ENCODE measurements around the gene LGI2. TPM values are rescaled to one million over a fixed set of nuclear protein-coding genes. Genes with fewer than 3 reads are reported as not detected.

LGI2 gene, protein sequence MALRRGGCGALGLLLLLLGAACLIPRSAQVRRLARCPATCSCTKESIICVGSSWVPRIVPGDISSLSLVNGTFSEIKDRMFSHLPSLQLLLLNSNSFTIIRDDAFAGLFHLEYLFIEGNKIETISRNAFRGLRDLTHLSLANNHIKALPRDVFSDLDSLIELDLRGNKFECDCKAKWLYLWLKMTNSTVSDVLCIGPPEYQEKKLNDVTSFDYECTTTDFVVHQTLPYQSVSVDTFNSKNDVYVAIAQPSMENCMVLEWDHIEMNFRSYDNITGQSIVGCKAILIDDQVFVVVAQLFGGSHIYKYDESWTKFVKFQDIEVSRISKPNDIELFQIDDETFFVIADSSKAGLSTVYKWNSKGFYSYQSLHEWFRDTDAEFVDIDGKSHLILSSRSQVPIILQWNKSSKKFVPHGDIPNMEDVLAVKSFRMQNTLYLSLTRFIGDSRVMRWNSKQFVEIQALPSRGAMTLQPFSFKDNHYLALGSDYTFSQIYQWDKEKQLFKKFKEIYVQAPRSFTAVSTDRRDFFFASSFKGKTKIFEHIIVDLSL
- 0.01 TPM for polyA plus RNA-seq (2013)

DNA sequence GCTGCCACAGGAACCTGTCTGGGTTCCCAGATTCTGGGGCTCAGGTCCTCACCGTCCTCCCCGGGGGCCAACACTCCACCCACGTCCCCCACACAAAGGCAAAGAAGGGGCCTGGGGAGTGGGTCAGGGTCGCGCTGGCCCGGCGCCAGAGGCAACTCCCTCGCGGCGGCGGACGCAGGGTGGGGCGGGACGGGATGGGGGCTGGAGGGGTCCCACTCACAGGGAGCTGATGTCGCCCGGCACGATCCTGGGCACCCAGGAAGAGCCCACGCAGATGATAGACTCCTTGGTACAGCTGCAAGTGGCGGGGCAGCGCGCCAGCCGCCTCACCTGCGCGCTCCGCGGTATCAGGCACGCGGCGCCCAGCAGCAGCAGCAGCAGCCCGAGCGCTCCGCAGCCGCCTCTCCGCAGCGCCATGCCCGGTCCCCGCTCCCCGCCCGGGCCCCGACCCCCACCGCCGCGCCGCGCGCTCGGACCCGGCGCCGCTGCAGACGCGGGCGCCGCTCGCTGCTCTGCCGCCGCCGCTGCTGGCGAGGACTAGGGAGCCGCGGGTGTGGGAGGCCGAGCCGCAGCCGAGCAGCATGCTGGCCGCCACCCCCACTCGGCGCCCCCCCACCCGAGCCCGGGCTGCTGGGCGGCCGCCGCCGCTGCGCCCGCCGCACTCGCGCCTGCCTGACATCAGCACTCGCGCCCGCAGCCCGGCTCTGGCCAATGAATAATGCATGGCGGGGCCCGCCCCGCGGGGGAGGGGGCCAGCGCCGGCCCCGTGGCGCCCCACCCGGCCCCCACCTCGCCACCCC, at the start of gene LGI2:
Gene LGI2, minus strand, starts transcription at position 670 of the 800 bp plus-strand sequence. Its CDS starts 253 bp downstream, at position 417.
- under 1% methylated on average over 63 of the region's 92 CpGs for WGBS (ENCODE audit: insufficient coverage)
- Histone ChIP-seq H3K27me3 (replicated peaks in 2 of 5; ENCODE audit: control insufficient read depth in 4 of 5, insufficient read depth in 5 of 5, low read length in 4 of 5) (peaks cover 28 to 84% (median 34%) of the 10 kb centered on the region in 5 experiments), H3K36me3 (ENCODE audit: control insufficient read depth in 4 of 4, insufficient read depth in 4 of 4, low read length in 3 of 4) (no peaks in the 10 kb centered on the region), H3K27ac (ENCODE audit: insufficient read depth in 1 of 2, low read depth in 1 of 2, low read length in 2 of 2, poor library complexity in 1 of 2, severe bottlenecking in 2 of 2) (no peak within 1 kb of the TSS), H3K4me1 (ENCODE audit: control extremely low read depth in 1 of 4, control insufficient read depth in 4 of 4, insufficient read depth in 4 of 4, low read length in 3 of 4) (peaks cover 0 to 13% (median 5%) of the 10 kb centered on the region in 4 experiments), H3K9me3 (ENCODE audit: control extremely low read depth in 1 of 5, control insufficient read depth in 4 of 5, insufficient read depth in 2 of 5, low read depth in 1 of 5, low read length in 4 of 5) (peaks cover 0 to 5% (median 2%) of the 10 kb centered on the region in 5 experiments), H3K4me3 (ENCODE audit: control insufficient read depth in 1 of 7, extremely low read depth in 1 of 7, insufficient read depth in 4 of 7, low read depth in 2 of 7, low read length in 6 of 7) (peak within 1 kb of the TSS in 4 of 7 experiments; percentile 8 to 57 (median 32))
- DNase-seq = peak in 2 of 3 donors; percentile 43 to 59
- POLR2A ChIA-PET = no interaction called here
- CTCF ChIA-PET = no interaction called here

DNA sequence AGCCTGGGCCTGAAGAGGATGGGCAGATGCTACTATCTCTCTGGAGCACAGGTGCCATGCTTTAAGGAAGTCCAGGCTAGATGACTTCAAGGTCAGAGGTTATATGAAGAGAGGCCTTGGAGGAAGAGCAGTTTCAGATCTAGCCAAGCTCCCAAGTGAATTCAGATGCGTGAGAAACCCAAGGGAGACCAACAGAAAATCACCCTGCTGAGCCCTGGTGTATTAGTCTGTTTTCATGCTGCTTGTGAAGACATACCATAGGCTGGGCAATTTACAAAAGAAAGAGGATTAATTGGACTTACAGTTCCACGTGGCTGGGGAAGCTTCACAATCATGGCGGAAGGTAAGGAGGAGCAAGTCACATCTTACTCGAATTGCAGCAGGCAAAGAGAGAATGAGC, 47.8 kb upstream of the LGI2 start:
- no peak overlapping the region for H3K27ac ChIP-seq (ENCODE audit: insufficient read depth in 1 of 2, low read depth in 1 of 2, low read length in 2 of 2, poor library complexity in 1 of 2, severe bottlenecking in 2 of 2)
- DNase-seq = no peak
- H3K36me3 ChIP-seq (ENCODE audit: control insufficient read depth in 4 of 4, insufficient read depth in 4 of 4, low read length in 3 of 4) = no peaks in the 10 kb centered on the region
- no peak overlapping the region for H3K4me3 ChIP-seq (ENCODE audit: control insufficient read depth in 1 of 7, extremely low read depth in 1 of 7, insufficient read depth in 4 of 7, low read depth in 2 of 7, low read length in 6 of 7)
- ChIA-PET CTCF (interaction anchor here (1.3 kb wide), 2 partner anchors 13 to 605 kb away, joined by 3 read pairs; no protein-coding TSS in a partner anchor), POLR2A (no interaction called here)
- no peaks in the 10 kb centered on the region for H3K27me3 ChIP-seq (replicated peaks in 2 of 5; ENCODE audit: control insufficient read depth in 4 of 5, insufficient read depth in 5 of 5, low read length in 4 of 5)
- H3K4me1 ChIP-seq (ENCODE audit: control extremely low read depth in 1 of 4, control insufficient read depth in 4 of 4, insufficient read depth in 4 of 4, low read length in 3 of 4) = no peaks in the 10 kb centered on the region
- H3K9me3 ChIP-seq (ENCODE audit: control extremely low read depth in 1 of 5, control insufficient read depth in 4 of 5, insufficient read depth in 2 of 5, low read depth in 1 of 5, low read length in 4 of 5) = peaks cover 0 to 3% (median 0%) of the 10 kb centered on the region in 5 experiments
- 92% methylated on average over 4 of the region's 4 CpGs for WGBS (ENCODE audit: insufficient coverage)

DNA sequence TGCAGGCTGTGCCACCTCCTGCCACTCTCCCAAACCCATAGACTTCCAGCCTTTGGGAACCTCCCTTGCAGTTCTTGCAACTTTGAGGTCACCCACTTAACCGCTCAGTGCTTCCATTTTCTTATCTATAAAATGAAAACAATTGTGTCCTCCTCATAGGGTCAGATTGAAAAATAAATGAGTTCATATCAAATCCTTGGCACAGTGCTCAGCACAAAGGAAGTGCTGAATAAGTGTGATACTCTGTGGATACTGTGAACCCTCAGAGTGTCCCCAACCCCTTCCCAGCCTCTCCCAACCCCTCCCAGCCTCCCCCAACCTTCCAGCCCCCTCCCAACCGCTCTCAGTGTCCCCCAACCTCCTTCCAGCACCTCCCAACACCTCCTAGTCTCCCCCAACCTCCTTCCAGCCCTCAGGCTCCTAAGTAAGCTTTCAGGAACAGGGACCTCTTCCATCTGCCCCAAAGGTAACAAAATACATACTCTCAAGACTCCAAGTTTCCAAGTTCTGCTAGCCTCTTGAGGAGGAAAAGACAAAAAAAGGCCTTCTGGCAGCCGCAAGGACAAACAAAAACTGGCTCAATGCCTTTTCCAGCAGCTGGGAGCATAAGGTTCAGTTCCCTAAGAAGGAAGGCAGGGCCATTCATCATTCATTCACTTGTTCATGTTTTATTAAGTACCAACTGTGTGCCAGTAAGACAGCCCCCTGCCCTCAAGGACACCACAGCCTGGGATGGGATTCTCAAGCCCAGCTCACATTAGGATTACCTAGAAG, 46.1 kb upstream of the LGI2 start:
- POLR2A ChIA-PET = no interaction called here
- Histone ChIP-seq H3K9me3 (ENCODE audit: control extremely low read depth in 1 of 5, control insufficient read depth in 4 of 5, insufficient read depth in 2 of 5, low read depth in 1 of 5, low read length in 4 of 5) (peaks cover 0 to 4% (median 3%) of the 10 kb centered on the region in 5 experiments), H3K27me3 (replicated peaks in 2 of 5; ENCODE audit: control insufficient read depth in 4 of 5, insufficient read depth in 5 of 5, low read length in 4 of 5) (no peaks in the 10 kb centered on the region), H3K4me1 (ENCODE audit: control extremely low read depth in 1 of 4, control insufficient read depth in 4 of 4, insufficient read depth in 4 of 4, low read length in 3 of 4) (no peaks in the 10 kb centered on the region), H3K27ac (ENCODE audit: insufficient read depth in 1 of 2, low read depth in 1 of 2, low read length in 2 of 2, poor library complexity in 1 of 2, severe bottlenecking in 2 of 2) (no peak overlapping the region), H3K36me3 (ENCODE audit: control insufficient read depth in 4 of 4, insufficient read depth in 4 of 4, low read length in 3 of 4) (no peaks in the 10 kb centered on the region), H3K4me3 (ENCODE audit: control insufficient read depth in 1 of 7, extremely low read depth in 1 of 7, insufficient read depth in 4 of 7, low read depth in 2 of 7, low read length in 6 of 7) (no peak overlapping the region)
- DNase-seq = no peak
- CTCF ChIA-PET = interaction anchor here (1.3 kb wide), 1 partner anchor 11 kb away, joined by 3 read pairs; no protein-coding TSS in a partner anchor
- WGBS (ENCODE audit: insufficient coverage) = 100% methylated on average over 1 of the region's 3 CpGs

DNA sequence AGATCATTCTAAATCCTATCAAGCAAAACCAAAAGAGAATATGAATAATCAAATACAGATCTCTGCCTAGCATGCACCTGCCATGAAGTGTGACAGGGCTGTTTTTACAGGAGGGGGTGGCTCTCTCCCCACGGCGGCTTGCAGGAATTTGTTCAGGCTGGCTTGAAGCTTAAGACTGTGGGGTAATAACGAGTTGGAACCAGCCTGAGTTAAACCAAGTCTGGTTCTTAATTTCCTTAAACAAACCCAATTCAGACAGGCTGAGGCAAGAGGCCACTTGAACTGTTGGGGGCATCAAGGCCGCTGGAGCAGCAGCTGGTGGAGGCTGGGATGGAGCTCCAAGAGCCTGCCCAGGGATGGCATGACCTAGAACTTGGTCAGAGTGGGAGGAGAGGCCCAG, 45.1 kb upstream of the LGI2 start:
- Histone ChIP-seq H3K36me3 (ENCODE audit: control insufficient read depth in 4 of 4, insufficient read depth in 4 of 4, low read length in 3 of 4) (no peaks in the 10 kb centered on the region), H3K27me3 (replicated peaks in 2 of 5; ENCODE audit: control insufficient read depth in 4 of 5, insufficient read depth in 5 of 5, low read length in 4 of 5) (no peaks in the 10 kb centered on the region), H3K4me1 (ENCODE audit: control extremely low read depth in 1 of 4, control insufficient read depth in 4 of 4, insufficient read depth in 4 of 4, low read length in 3 of 4) (no peaks in the 10 kb centered on the region), H3K9me3 (ENCODE audit: control extremely low read depth in 1 of 5, control insufficient read depth in 4 of 5, insufficient read depth in 2 of 5, low read depth in 1 of 5, low read length in 4 of 5) (peaks cover 0 to 4% (median 3%) of the 10 kb centered on the region in 5 experiments), H3K4me3 (ENCODE audit: control insufficient read depth in 1 of 7, extremely low read depth in 1 of 7, insufficient read depth in 4 of 7, low read depth in 2 of 7, low read length in 6 of 7) (no peak overlapping the region), H3K27ac (ENCODE audit: insufficient read depth in 1 of 2, low read depth in 1 of 2, low read length in 2 of 2, poor library complexity in 1 of 2, severe bottlenecking in 2 of 2) (no peak overlapping the region)
- 83% methylated on average over 1 of the region's 4 CpGs for WGBS (ENCODE audit: insufficient coverage)
- DNase-seq = no peak
- ChIA-PET CTCF (interaction anchor here (1.0 kb wide), 1 partner anchor 76 kb away, joined by 3 read pairs; no protein-coding TSS in a partner anchor), POLR2A (no interaction called here)

DNA sequence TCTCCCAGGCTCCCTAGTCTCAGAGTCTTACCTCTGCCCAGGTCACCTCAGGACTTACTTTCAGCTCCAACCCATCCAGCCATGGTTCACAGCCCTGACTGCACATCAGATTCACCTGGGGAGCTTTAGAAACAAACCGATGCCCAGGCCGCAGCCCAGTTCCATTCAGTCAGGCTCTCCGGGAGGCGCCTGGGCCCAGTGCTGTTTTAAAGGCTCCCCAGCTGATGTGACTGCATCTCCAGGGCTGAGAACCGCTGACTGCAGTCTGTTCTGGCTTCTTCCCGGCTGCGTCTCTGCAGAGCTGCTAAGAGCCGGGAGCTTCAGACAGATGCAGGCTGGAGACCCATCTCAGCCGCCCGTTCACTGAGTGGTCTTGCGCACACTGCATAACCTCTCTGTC, 44.4 kb upstream of the LGI2 start:
- no peak overlapping the region for H3K27ac ChIP-seq (ENCODE audit: insufficient read depth in 1 of 2, low read depth in 1 of 2, low read length in 2 of 2, poor library complexity in 1 of 2, severe bottlenecking in 2 of 2)
- WGBS (ENCODE audit: insufficient coverage) = 97% methylated on average over 11 of the region's 11 CpGs
- no peaks in the 10 kb centered on the region for H3K4me1 ChIP-seq (ENCODE audit: control extremely low read depth in 1 of 4, control insufficient read depth in 4 of 4, insufficient read depth in 4 of 4, low read length in 3 of 4)
- peaks cover 0 to 4% (median 3%) of the 10 kb centered on the region in 5 experiments for H3K9me3 ChIP-seq (ENCODE audit: control extremely low read depth in 1 of 5, control insufficient read depth in 4 of 5, insufficient read depth in 2 of 5, low read depth in 1 of 5, low read length in 4 of 5)
- ChIA-PET CTCF (interaction anchor here (1.0 kb wide), 1 partner anchor 75 kb away, joined by 3 read pairs; no protein-coding TSS in a partner anchor), POLR2A (no interaction called here)
- H3K36me3 ChIP-seq (ENCODE audit: control insufficient read depth in 4 of 4, insufficient read depth in 4 of 4, low read length in 3 of 4) = no peaks in the 10 kb centered on the region
- H3K27me3 ChIP-seq (replicated peaks in 2 of 5; ENCODE audit: control insufficient read depth in 4 of 5, insufficient read depth in 5 of 5, low read length in 4 of 5) = no peaks in the 10 kb centered on the region
- no peak overlapping the region for H3K4me3 ChIP-seq (ENCODE audit: control insufficient read depth in 1 of 7, extremely low read depth in 1 of 7, insufficient read depth in 4 of 7, low read depth in 2 of 7, low read length in 6 of 7)
- DNase-seq = no peak

DNA sequence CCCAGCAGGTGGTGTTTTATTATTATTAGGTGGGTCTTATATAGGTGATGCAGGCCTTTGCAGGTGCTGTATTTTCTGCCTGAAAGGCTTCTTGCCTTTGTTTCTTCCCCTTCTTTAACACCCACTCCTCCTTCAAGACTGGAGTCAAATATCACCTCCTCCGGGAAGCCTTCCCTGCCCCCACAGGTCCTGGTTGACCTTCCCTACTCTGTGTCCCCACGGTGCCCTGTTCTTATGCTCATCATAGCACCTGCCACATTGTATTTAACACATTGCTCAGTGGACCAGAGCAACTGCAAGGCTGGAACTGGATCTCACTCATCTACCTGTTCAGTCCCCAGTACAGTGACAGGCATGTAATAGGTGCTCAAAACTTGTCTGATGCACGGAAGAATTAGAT, 39.8 kb upstream of the LGI2 start:
- no peak overlapping the region for H3K4me3 ChIP-seq (ENCODE audit: control insufficient read depth in 1 of 7, extremely low read depth in 1 of 7, insufficient read depth in 4 of 7, low read depth in 2 of 7, low read length in 6 of 7)
- no peaks in the 10 kb centered on the region for H3K4me1 ChIP-seq (ENCODE audit: control extremely low read depth in 1 of 4, control insufficient read depth in 4 of 4, insufficient read depth in 4 of 4, low read length in 3 of 4)
- ChIA-PET CTCF (no interaction called here), POLR2A (no interaction called here)
- peaks cover 0 to 4% (median 0%) of the 10 kb centered on the region in 5 experiments for H3K9me3 ChIP-seq (ENCODE audit: control extremely low read depth in 1 of 5, control insufficient read depth in 4 of 5, insufficient read depth in 2 of 5, low read depth in 1 of 5, low read length in 4 of 5)
- no peak for DNase-seq
- 100% methylated on average over 3 of the region's 3 CpGs for WGBS (ENCODE audit: insufficient coverage)
- H3K36me3 ChIP-seq (ENCODE audit: control insufficient read depth in 4 of 4, insufficient read depth in 4 of 4, low read length in 3 of 4) = no peaks in the 10 kb centered on the region
- H3K27me3 ChIP-seq (replicated peaks in 2 of 5; ENCODE audit: control insufficient read depth in 4 of 5, insufficient read depth in 5 of 5, low read length in 4 of 5) = no peaks in the 10 kb centered on the region
- H3K27ac ChIP-seq (ENCODE audit: insufficient read depth in 1 of 2, low read depth in 1 of 2, low read length in 2 of 2, poor library complexity in 1 of 2, severe bottlenecking in 2 of 2) = no peak overlapping the region

Data from common myeloid progenitor, CD34-positive (primary cell).